ENCODE measurements around the gene NR2F1-AS1. TPM values are rescaled to one million over a fixed set of nuclear protein-coding genes. Genes with fewer than 3 reads are reported as not detected.

NR2F1-AS1 gene
- total RNA-seq, 2 experiments from 2014 or later, result not detected

DNA sequence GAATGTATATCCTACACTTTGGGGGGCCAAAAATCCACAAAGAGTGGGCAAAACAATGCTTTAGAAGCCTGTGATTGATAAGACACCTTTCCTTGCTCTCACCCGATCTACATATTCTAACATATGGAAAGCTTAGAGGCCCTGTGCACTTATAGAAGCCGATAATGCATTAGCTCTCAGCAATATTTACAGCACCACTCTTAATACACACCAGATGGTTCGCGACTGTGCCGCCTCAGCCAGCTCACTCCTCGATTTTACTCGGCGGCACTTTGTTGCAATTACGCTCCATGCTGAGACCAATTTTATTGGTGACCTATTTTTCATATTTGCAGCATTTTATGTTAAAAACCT lies 20.8 kb upstream of the NR2F1-AS1 start:
- Mint-ChIP-seq H3K36me3 (ENCODE audit: low read depth) (peaks cover 3% of the 10 kb centered on the region), H3K9me3 (no peaks in the 10 kb centered on the region), H3K4me1 (ENCODE audit: low read depth) (peaks cover 3% of the 10 kb centered on the region), H3K27ac (no peak overlapping the region), H3K4me3 (no peak overlapping the region), H3K27me3 (ENCODE audit: low read depth) (peaks cover 27% of the 10 kb centered on the region)
- DNase-seq, result no peak
- CTCF ChIA-PET, result interaction anchor here (1.3 kb wide), 2 partner anchors 30 to 200 kb away, joined by 4 read pairs; no protein-coding TSS in a partner anchor
- intact Hi-C loops (cut with micrococcal nuclease), result loop anchor here (1.0 to 2.0 kb wide), 2 partner anchors 12 to 31 kb away; no protein-coding TSS in a partner anchor

DNA sequence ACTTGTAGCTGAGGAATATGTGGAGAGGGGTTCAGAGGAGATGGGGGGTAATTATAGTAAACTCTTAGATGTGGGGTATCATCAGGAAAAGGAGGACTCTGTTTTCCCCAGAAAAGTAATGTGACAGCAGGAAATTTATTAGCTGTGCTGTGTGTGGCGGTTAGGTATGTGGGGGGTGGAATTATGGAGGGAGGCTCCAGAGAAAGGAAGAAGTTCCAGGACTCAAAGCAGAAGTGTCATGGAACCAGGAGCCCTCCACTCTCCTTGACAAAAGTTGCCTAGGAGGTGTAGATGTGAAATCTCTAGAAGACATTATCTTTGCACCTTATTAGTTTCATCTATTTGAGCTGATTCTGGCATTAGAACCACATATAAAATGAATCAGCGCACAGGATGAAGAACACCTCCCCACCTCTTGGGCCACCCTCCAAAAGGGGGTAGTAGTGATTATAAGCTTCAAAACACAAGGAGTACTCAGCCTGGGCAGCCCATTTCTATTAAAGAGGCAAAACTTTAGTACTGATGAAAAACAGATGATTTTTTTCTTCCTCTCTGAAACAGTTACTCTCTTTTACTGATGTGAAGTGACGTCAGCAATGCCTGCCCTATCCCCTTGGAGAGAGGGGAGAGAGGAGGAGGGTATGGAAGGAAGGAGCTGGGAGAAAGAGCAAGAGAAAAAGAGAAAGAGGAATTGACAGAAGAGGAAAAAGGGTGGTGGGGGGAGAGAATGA lies 20.2 kb upstream of the NR2F1-AS1 start:
- no peak for DNase-seq
- Mint-ChIP-seq H3K4me3 (no peak overlapping the region), H3K27me3 (ENCODE audit: low read depth) (peaks cover 27% of the 10 kb centered on the region), H3K4me1 (ENCODE audit: low read depth) (peaks cover 3% of the 10 kb centered on the region), H3K36me3 (ENCODE audit: low read depth) (peaks cover 3% of the 10 kb centered on the region), H3K9me3 (no peaks in the 10 kb centered on the region), H3K27ac (no peak overlapping the region)
- intact Hi-C loops (cut with micrococcal nuclease), result no loop called here
- CTCF ChIA-PET, result interaction anchor here (1.3 kb wide), 2 partner anchors 30 to 200 kb away, joined by 4 read pairs; no protein-coding TSS in a partner anchor

DNA sequence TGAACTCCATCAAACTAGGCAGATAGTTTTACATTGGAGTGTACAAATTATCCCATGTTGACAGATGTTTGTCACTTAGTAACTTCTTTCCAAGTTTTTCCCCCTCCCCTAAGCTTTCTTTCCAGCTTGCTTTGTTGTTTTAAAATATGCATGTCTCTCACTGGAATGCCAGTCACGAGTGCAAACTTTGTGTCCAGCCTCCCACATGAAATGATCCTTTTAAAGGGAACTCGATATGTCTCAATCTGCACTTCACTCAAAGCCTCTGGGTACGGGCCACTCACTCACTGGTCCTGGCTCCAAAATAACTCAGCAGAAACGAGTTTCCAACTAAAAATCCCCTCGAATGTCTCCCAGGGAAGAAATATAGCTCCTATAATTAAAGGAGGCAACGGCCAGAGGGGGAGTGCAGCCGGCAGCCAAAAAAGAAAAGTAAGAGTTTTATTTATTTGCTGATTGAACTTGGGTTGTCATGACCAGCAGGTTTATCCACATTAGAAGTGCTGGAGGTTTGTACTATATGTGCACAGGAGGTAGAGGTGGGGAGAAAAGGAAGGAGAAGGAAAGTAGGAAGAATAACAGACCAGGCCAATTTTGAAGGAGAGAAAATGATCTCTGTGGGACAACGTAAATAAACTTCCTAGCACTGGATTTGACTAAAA lies 19.5 kb upstream of the NR2F1-AS1 start:
- H3K4me3 Mint-ChIP-seq, result no peak overlapping the region
- DNase-seq, result no peak
- CTCF ChIA-PET, result interaction anchor here (1.3 kb wide), 1 partner anchor 29 kb away, joined by 4 read pairs; no protein-coding TSS in a partner anchor
- H3K27me3 Mint-ChIP-seq (ENCODE audit: low read depth), result peaks cover 29% of the 10 kb centered on the region
- H3K36me3 Mint-ChIP-seq (ENCODE audit: low read depth), result peaks cover 6% of the 10 kb centered on the region
- H3K4me1 Mint-ChIP-seq (ENCODE audit: low read depth), result peaks cover 6% of the 10 kb centered on the region
- H3K27ac Mint-ChIP-seq, result no peak overlapping the region
- intact Hi-C loops (cut with micrococcal nuclease), result no loop called here
- H3K9me3 Mint-ChIP-seq, result no peaks in the 10 kb centered on the region

DNA sequence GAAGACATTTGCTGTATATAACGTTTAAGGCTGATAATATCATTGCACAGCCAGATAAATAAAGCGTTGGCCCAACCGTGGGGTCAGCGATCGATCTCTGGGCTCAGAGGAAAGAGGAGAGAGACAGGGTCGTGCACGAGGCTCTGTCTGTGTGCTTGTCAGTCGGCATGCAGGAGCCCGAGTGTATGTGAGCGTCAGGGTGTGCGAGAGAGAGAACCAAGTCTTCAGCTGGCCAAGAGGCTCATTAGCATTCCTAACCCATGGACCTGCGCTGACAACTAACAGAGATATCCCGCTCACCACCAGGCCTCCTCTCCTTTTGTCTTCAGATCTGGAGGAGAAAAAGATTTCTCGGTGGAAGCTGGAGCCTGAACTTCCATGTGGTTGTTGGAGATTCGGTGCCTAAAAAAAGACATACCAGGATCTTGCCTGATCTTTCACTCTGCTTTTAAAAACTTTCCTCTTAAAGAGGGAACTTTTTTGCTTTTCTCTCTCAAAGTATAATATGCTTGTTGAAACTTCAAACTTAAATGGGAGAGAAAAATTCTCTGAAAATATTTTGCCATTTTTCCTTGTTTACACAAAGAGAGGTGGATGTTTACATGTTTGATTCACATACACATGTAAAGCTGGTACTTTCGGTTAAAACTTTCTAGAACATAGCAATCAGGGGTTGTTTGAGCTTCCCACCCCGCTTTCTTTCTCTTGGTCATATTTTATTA lies 18.5 kb upstream of the NR2F1-AS1 start:
- CTCF ChIA-PET, result no interaction called here
- intact Hi-C loops (cut with micrococcal nuclease), result no loop called here
- H3K9me3 Mint-ChIP-seq, result no peaks in the 10 kb centered on the region
- no peak overlapping the region for H3K27ac Mint-ChIP-seq
- H3K27me3 Mint-ChIP-seq (ENCODE audit: low read depth), result peaks cover 28% of the 10 kb centered on the region
- peaks cover 6% of the 10 kb centered on the region for H3K36me3 Mint-ChIP-seq (ENCODE audit: low read depth)
- H3K4me1 Mint-ChIP-seq (ENCODE audit: low read depth), result peaks cover 8% of the 10 kb centered on the region
- no peak overlapping the region for H3K4me3 Mint-ChIP-seq
- DNase-seq, result no peak

DNA sequence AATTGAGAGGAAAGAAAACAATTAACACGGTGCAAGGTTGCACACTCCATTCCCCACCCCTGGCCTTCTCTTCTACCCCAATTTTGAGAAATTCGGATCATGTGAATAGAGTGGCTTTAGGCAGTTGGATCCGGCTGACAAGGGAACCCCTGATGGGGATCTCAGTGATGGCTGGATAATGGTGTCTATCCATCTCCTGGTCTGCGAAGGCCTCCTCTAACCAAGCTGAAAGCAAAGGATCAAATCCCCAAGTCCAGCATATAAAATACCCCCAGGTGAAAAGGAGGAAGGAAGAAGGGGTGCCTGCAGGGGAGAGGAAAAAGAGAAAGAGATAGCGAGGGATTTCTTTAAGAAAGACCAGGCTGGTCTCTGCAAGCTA lies 18.0 kb upstream of the NR2F1-AS1 start:
- peaks cover 31% of the 10 kb centered on the region for H3K27me3 Mint-ChIP-seq (ENCODE audit: low read depth)
- no peak for DNase-seq
- CTCF ChIA-PET, result interaction anchor here (1.7 kb wide), 1 partner anchor 9 kb away, joined by 7 read pairs; no protein-coding TSS in a partner anchor
- H3K4me1 Mint-ChIP-seq (ENCODE audit: low read depth), result peaks cover 9% of the 10 kb centered on the region
- intact Hi-C loops (cut with micrococcal nuclease), result no loop called here
- H3K9me3 Mint-ChIP-seq, result no peaks in the 10 kb centered on the region
- H3K36me3 Mint-ChIP-seq (ENCODE audit: low read depth), result peaks cover 6% of the 10 kb centered on the region
- H3K27ac Mint-ChIP-seq, result no peak overlapping the region
- H3K4me3 Mint-ChIP-seq, result no peak overlapping the region

- Mint-ChIP-seq H3K36me3 (ENCODE audit: low read depth) (peaks cover 6% of the 10 kb centered on the region), H3K27me3 (ENCODE audit: low read depth) (peaks cover 37% of the 10 kb centered on the region), H3K4me1 (ENCODE audit: low read depth) (peaks cover 12% of the 10 kb centered on the region), H3K27ac (no peak overlapping the region), H3K4me3 (no peak overlapping the region), H3K9me3 (no peaks in the 10 kb centered on the region)
- CTCF ChIA-PET, result interaction anchor here (1.0 to 1.7 kb wide), 3 partner anchors 9 to 203 kb away, joined by 3 to 7 read pairs (median 4); no protein-coding TSS in a partner anchor
- DNase-seq, result no peak
- intact Hi-C loops (cut with micrococcal nuclease), result no loop called here
Observed at GRCh38 chr5:93598091-93599000, 17.3 kb upstream of the NR2F1-AS1 start.

GRCh38 chr5:93596676-93597490 lies 15.9 kb upstream of the NR2F1-AS1 start:
- Mint-ChIP-seq H3K36me3 (ENCODE audit: low read depth) (peaks cover 6% of the 10 kb centered on the region), H3K27ac (no peak overlapping the region), H3K4me1 (ENCODE audit: low read depth) (peaks cover 12% of the 10 kb centered on the region), H3K4me3 (no peak overlapping the region), H3K9me3 (no peaks in the 10 kb centered on the region), H3K27me3 (ENCODE audit: low read depth) (peaks cover 47% of the 10 kb centered on the region)
- CTCF ChIA-PET, result interaction anchor here (1.0 to 1.7 kb wide), 3 partner anchors 11 to 204 kb away, joined by 3 to 7 read pairs (median 4); no protein-coding TSS in a partner anchor
- no peak for DNase-seq
- intact Hi-C loops (cut with micrococcal nuclease), result no loop called here

- Mint-ChIP-seq H3K36me3 (ENCODE audit: low read depth) (peaks cover 4% of the 10 kb centered on the region), H3K4me1 (ENCODE audit: low read depth) (peaks cover 12% of the 10 kb centered on the region), H3K9me3 (no peaks in the 10 kb centered on the region), H3K4me3 (no peak overlapping the region), H3K27me3 (ENCODE audit: low read depth) (peaks cover 53% of the 10 kb centered on the region), H3K27ac (no peak overlapping the region)
- CTCF ChIA-PET, result interaction anchor here (1.1 kb wide), 1 partner anchor 10 kb away, joined by 4 read pairs; no protein-coding TSS in a partner anchor
- DNase-seq, result no peak
- intact Hi-C loops (cut with micrococcal nuclease), result no loop called here
Observed at GRCh38 chr5:93596310-93596675, 15.3 kb upstream of the NR2F1-AS1 start.

- Mint-ChIP-seq H3K9me3 (no peaks in the 10 kb centered on the region), H3K27me3 (ENCODE audit: low read depth) (peaks cover 56% of the 10 kb centered on the region), H3K27ac (no peak overlapping the region), H3K4me3 (no peak overlapping the region), H3K36me3 (ENCODE audit: low read depth) (peaks cover 4% of the 10 kb centered on the region), H3K4me1 (ENCODE audit: low read depth) (peaks cover 12% of the 10 kb centered on the region)
- no peak for DNase-seq
- intact Hi-C loops (cut with micrococcal nuclease), result no loop called here
- CTCF ChIA-PET, result interaction anchor here (0.8 to 1.1 kb wide), 2 partner anchors 9 to 10 kb away, joined by 3 to 4 read pairs; no protein-coding TSS in a partner anchor
Observed at GRCh38 chr5:93595420-93596147, 14.6 kb upstream of the NR2F1-AS1 start.

- peaks cover 63% of the 10 kb centered on the region for H3K27me3 Mint-ChIP-seq (ENCODE audit: low read depth)
Observed at GRCh38 chr5:93594591-93595419, 13.8 kb upstream of the NR2F1-AS1 start.

More at GRCh38 chr5:93594591-93595419, 13.8 kb upstream of the NR2F1-AS1 start:
- no peaks in the 10 kb centered on the region for H3K9me3 Mint-ChIP-seq
- H3K27ac Mint-ChIP-seq, result no peak overlapping the region
- CTCF ChIA-PET, result interaction anchor here (0.8 kb wide), 1 partner anchor 11 kb away, joined by 3 read pairs; no protein-coding TSS in a partner anchor
- H3K4me1 Mint-ChIP-seq (ENCODE audit: low read depth), result peaks cover 12% of the 10 kb centered on the region
- intact Hi-C loops (cut with micrococcal nuclease), result no loop called here
- no peak overlapping the region for H3K4me3 Mint-ChIP-seq
- DNase-seq, result no peak
- H3K36me3 Mint-ChIP-seq (ENCODE audit: low read depth), result peaks cover 4% of the 10 kb centered on the region

Measured in activated naive CD4-positive, alpha-beta T cell treated with anti-CD3 and anti-CD28 coated beads for 36 hours (primary cell).